ENCODE results near the gene POT1. TPM values are rescaled to one million over a fixed set of nuclear protein-coding genes. Genes with fewer than 3 reads are reported as not detected.

The POT1 gene
- total RNA-seq, 1 donor from 2014 or later = 26.4 TPM

GRCh38 chr7:124800386-124800785 lies 129.2 kb downstream of the POT1 start:
- no peak for DNase-seq

DNA sequence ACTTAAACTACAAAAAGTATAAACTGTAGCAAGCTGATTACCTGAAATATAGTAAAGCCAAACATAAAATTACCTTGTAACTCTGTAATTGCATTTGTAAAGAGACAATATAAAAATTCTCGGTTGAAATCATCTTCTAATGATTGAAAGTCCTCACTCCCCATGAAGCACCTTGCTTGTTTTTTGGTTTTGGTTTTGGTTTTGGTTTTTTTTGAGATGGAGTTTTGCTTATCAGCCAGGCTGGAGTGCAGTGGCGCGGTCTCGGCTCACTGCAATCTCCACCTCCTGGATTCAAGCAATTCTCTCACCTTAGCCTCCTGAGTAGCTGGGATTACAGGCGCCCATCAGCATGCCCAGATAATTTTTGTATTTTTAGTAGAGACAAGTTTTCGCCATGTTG lies 130.2 kb downstream of the POT1 start:
- no peak for DNase-seq

DNA sequence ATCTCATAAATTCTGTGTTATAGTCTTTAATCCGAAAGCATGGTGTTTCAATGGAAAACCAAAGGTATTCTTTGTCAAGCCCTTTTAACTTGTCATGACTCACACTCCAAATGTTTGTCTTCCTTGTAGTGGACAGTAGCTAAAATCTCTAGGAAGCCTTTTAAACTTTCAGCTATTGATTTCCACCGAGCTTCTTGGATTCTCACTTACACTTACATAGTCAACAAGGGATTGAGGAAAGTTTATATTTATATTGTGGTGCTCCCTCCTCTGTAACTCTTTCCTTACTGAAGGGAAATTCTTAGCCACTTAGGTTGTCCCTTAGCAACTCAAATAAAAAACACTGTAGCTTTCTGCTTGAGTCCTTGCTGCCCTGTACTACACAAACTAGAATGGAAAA lies 132.9 kb downstream of the POT1 start:
- no peak for DNase-seq

DNA sequence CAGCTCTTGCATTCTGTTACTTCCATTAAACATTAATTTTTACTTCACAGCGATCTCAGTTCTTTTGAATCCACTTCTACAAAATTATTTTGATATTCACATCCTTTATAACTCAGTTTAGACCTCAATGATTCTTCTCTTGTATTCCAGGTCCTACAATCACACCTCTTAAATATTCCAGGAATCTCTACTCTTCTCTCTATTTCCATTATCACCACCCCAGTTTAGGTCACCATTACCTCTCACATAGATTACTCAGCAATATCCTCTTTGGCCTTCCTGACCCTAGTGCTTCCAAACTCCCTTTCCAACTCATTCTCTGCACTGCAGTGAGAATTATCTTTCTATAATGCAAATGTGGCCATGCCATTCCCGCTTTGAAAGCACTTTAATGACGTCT lies 136.9 kb downstream of the POT1 start:
- DNase-seq = no peak

GRCh38 chr7:124792002-124792401 lies 137.6 kb downstream of the POT1 start:
- no peak for DNase-seq

GRCh38 chr7:124791426-124791825 lies 138.2 kb downstream of the POT1 start:
- no peak for DNase-seq

DNA sequence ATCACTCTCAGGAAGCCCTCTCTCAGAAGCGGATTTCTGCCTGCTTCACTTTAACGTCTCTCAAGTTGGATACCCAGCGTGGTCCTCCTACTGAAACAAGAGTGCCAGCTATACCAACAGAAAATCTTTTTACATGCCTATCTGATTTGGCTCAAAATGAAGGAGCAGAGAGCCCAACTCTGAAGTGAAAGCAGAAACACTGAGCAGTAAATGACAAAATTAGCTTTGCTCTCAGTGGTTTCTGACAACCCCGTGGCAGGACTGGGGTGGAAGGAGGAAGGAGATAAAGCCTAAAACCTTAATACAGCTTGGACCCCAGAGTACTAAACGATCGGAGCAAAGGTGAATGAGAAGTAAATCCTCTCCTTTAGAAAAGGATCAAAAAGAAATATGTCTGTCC lies 139.0 kb downstream of the POT1 start:
- DNase-seq = no peak

DNA sequence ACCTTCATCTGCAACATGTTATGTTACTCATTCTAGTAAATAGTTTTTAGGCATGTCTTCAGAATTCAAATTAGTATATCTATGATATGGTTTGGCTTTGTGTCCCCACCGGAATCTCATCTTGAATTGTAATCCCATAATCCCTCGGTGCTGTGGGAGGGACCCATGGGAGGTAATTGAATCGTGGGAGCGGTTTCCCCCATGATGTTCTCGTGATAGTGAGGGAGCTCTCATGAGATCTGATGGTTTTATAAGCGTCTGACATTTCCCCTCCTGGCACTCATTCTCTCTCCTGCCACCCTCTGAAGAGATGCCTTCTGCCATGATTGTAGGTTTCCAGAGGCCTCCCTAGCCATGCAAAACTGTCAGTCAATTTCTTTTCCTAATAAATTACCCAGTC lies 143.6 kb downstream of the POT1 start:
- DNase-seq = no peak

- DNase-seq = peak; percentile 76
Measured at GRCh38 chr7:124784879-124785818, 144.5 kb downstream of the POT1 start.

GRCh38 chr7:124783271-124783670 lies 146.4 kb downstream of the POT1 start:
- peak; percentile 25 for DNase-seq

DNA sequence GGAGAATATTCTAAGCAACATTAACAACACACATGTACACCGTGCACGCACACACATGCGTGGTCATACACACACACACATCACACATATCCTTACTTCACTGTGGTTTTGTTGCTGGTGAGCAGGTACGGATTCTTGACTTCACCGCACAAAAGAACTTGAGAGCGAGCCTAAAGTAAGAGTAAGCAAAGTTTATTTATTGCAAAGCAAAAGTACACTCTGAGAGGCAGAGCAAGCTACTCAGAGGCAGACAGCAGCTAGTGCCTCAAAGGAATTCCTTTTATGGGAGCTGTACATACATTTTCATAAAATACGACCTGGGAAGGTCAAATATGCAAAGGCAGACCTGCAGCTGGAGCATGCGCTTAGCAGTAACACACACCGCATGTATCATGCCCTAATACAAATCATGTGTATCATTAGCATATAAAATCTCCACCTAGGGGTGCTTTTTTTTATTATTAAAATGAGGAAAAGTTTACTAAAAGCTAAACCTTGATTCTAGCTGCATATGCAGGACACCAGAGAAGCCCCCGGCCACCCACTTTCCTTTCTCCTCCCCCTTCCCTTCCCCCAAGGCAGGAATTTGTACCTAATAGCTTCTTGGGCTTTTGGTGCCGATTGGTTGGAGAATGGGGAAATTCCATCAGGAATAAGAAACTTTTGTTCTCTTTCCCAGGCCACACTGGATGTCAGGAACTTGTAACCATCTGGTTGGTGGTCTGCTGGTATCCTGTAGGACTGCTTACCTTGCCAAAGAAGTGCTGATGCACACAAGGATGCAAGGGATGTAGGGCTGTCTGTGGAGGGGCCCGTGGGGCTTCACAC lies 147.5 kb downstream of the POT1 start:
- no peak for DNase-seq

GRCh38 chr7:124781418-124781817 lies 148.2 kb downstream of the POT1 start:
- no peak for DNase-seq

DNA sequence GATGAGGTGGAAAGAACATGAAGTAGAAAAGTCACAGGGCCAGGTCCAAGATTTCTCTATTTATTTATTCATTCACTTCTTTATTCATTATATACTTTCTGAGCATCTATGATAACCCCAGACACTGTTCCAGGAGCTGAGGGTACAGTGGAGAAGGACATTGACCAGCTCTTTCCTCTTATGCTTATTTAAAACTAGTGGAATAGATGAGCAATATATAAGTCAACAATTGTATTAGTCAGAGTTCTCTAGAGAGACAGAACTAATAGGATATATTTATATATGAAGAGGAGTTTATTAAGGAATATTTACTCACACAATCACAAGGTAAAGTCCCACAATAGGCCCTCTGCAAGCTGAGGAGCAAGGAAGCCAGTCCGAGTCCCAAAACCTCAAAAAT lies 149.0 kb downstream of the POT1 start:
- DNase-seq = no peak

DNA sequence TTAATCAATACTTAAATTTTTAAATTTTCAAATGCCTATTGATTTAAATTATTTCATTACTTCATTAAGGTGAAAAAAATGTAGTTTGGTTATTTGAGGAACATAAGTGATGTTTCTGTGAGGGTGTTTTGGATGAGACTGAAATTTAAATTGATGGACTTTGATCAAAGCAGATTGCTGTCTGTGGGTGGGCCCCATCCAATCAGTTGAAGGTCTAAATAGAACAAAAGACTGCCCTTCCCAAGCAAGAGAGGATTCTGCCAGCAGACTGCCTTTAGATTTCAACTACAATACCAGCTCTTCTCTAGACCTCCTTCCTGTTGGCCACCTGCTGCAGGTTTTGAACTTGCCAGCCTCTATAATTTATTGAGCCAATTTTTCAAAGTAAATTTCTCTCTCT lies 149.6 kb downstream of the POT1 start:
- no peak for DNase-seq

DNA sequence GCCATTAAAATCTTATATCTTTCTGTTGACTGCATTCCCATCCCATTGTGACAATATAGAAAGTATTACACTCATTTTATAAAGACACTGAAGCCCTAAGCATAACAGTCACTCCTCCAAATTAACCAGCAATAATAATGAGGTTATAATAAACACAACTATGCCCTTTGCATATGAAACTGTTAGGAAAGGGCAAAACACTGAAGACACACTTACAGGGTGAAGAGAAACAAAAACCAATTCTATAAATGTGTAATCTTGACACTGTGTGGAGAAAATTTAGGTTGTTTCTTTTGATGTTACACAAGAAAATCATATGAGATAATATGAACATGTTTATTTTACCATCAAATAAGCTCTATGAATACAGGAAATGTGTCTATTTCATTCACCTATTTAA lies 150.0 kb downstream of the POT1 start:
- DNase-seq = no peak

GRCh38 chr7:124779194-124779593 lies 150.4 kb downstream of the POT1 start:
- DNase-seq = no peak

GRCh38 chr7:124777268-124777667 lies 152.4 kb downstream of the POT1 start:
- DNase-seq = no peak

GRCh38 chr7:124776153-124776552 lies 153.5 kb downstream of the POT1 start:
- DNase-seq = no peak

GRCh38 chr7:124775422-124775821 lies 154.2 kb downstream of the POT1 start:
- DNase-seq = no peak

- DNase-seq = no peak
Measured at GRCh38 chr7:124773938-124774337, 155.7 kb downstream of the POT1 start.

- DNase-seq = no peak
Measured at GRCh38 chr7:124773339-124773738, 156.3 kb downstream of the POT1 start.

Measured in dermis blood vessel endothelial cell (primary cell).